ENCODE data around the gene KCNJ10.

- TF ChIP-seq CTCF (IDR thresholded peaks at IDR 0.05; ENCODE audit: insufficient read depth, low read length, poor library complexity, severe bottlenecking) (no peak), EZH2phosphoT487 (conservative IDR thresholded peaks at IDR 0.05; ENCODE audit: low read length) (no peak)
Observed at GRCh38 chr1:160004001-160004400, 66.0 kb downstream of the KCNJ10 start.
